ENCODE data around the gene ERF. TPM values are rescaled to one million over a fixed set of nuclear protein-coding genes. Genes with fewer than 3 reads are reported as not detected.

Gene ERF
- total and polyA plus RNA-seq, 4 donors, result 8.7 to 21.0 (median 13.8) TPM

DNA sequence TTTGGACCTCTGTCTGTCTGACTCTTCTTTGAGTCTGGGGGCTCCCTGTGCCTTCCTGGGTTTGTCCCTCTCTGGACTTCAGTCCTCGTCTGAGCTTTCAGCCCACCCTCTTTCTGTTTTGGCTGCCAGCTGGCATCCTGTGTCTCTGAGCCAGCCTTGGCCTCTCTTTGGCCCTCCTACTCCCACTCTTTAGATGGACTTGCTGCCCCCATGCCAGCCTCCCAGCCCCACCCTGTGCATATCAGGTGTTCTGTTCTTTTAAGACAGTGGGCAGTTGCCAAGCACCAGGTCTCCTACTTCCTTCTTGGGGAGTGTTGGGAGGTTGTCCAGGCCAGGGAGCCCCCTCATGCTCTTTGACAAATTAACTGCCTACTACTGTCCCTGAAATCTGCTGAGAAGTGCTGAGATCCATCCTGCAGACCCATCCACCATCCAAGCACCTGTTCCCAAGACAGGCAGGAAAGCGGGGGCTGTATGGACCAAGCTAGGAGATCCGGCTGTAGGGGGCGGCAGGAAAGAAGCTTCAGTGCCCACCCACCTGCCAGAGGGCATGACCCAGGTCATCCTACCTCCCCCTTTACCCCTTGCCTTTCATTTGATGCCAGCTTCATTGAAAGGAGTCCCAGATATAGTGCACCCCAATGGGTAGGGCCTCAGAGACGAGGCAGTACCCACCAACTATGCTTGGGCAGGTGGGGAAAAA, 23.7 kb upstream of the ERF start (continued):
- TF ChIP-seq, protein P1, sequence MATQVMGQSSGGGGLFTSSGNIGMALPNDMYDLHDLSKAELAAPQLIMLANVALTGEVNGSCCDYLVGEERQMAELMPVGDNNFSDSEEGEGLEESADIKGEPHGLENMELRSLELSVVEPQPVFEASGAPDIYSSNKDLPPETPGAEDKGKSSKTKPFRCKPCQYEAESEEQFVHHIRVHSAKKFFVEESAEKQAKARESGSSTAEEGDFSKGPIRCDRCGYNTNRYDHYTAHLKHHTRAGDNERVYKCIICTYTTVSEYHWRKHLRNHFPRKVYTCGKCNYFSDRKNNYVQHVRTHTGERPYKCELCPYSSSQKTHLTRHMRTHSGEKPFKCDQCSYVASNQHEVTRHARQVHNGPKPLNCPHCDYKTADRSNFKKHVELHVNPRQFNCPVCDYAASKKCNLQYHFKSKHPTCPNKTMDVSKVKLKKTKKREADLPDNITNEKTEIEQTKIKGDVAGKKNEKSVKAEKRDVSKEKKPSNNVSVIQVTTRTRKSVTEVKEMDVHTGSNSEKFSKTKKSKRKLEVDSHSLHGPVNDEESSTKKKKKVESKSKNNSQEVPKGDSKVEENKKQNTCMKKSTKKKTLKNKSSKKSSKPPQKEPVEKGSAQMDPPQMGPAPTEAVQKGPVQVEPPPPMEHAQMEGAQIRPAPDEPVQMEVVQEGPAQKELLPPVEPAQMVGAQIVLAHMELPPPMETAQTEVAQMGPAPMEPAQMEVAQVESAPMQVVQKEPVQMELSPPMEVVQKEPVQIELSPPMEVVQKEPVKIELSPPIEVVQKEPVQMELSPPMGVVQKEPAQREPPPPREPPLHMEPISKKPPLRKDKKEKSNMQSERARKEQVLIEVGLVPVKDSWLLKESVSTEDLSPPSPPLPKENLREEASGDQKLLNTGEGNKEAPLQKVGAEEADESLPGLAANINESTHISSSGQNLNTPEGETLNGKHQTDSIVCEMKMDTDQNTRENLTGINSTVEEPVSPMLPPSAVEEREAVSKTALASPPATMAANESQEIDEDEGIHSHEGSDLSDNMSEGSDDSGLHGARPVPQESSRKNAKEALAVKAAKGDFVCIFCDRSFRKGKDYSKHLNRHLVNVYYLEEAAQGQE (IDR thresholded peaks at IDR 0.05), result no peak
- TF ChIP-seq, protein P2, sequence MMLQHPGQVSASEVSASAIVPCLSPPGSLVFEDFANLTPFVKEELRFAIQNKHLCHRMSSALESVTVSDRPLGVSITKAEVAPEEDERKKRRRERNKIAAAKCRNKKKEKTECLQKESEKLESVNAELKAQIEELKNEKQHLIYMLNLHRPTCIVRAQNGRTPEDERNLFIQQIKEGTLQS (IDR thresholded peaks at IDR 0.05), result no peak
- no peak for TF ChIP-seq FOXA1 (IDR thresholded peaks at IDR 0.05)

DNA sequence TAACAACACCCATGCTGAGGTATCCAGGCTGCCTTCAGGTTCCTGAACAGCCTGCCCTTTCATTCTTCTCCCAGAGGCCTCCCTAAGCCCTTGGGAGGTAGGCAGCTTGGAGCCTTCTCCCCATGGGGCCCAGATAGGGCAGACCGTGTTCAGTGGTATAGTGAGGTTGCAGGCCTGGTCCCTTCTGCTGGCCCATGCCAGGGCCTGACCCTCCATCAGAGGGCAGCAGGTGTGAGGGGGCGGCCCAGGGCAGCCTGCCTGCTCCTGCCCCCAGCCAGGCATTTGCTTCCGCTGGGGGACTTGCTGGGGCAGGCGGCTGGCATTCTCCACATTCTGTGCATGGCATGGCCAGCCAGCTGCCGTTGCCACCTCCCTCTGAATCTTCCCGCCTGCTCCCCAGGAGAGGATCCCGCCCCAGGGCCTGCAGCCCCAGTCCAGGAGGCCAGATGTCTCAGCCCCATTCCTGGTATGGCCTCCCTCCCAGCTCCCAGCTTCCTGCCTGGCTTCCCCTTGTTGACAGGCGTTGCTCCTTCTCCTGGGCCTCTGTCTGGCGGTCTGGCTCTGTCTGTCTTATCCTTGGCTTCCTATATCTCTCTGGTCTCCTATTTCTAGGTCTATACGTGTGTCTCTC, 23.0 kb upstream of the ERF start:
- peak; percentile 33 for DNase-seq (ENCODE audit: low spot score)
- 69% methylated on average over 10 of the region's 10 CpGs for WGBS
- Histone ChIP-seq H3K36me3 (ENCODE audit: control insufficient read depth in 4 of 4, insufficient read depth in 3 of 4, low read depth in 1 of 4, low read length in 3 of 4) (peaks cover 5 to 16% (median 8%) of the 10 kb centered on the region in 4 donors), H3K27me3 (ENCODE audit: control insufficient read depth in 4 of 4, insufficient read depth in 4 of 4, low read length in 3 of 4) (no peaks in the 10 kb centered on the region), H3K9me3 (ENCODE audit: control insufficient read depth in 4 of 4, low read length in 3 of 4) (no peaks in the 10 kb centered on the region), H3K9ac (ENCODE audit: low read depth in 1 of 2, low read length in 2 of 2) (peak overlapping the region in 1 of 2 donors; percentile 64), H3K27ac (ENCODE audit: low read depth in 1 of 2, low read length in 2 of 2) (peak overlapping the region; percentile 28 to 61), H3K4me1 (ENCODE audit: control insufficient read depth in 4 of 4, insufficient read depth in 4 of 4, low read length in 3 of 4) (peaks cover 22 to 65% (median 42%) of the 10 kb centered on the region in 4 donors), H3K4me3 (ENCODE audit: low read depth in 1 of 3, low read length in 3 of 3) (no peak overlapping the region)
- TF ChIP-seq, protein P3, sequence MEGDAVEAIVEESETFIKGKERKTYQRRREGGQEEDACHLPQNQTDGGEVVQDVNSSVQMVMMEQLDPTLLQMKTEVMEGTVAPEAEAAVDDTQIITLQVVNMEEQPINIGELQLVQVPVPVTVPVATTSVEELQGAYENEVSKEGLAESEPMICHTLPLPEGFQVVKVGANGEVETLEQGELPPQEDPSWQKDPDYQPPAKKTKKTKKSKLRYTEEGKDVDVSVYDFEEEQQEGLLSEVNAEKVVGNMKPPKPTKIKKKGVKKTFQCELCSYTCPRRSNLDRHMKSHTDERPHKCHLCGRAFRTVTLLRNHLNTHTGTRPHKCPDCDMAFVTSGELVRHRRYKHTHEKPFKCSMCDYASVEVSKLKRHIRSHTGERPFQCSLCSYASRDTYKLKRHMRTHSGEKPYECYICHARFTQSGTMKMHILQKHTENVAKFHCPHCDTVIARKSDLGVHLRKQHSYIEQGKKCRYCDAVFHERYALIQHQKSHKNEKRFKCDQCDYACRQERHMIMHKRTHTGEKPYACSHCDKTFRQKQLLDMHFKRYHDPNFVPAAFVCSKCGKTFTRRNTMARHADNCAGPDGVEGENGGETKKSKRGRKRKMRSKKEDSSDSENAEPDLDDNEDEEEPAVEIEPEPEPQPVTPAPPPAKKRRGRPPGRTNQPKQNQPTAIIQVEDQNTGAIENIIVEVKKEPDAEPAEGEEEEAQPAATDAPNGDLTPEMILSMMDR (IDR thresholded peaks at IDR 0.05; ENCODE audit: low read depth, low read length, missing input control), result no peak
- TF ChIP-seq NR2F2 (IDR thresholded peaks at IDR 0.05) (no peak), SP1 (IDR thresholded peaks at IDR 0.05) (no peak), TAF1 (conservative IDR thresholded peaks at IDR 0.05) (no peak), HNF4A (conservative IDR thresholded peaks at IDR 0.05) (no peak), RXRA (IDR thresholded peaks at IDR 0.05) (no peak), YY1 (IDR thresholded peaks at IDR 0.05) (no peak), HNF4G (IDR thresholded peaks at IDR 0.05) (no peak), JUND (IDR thresholded peaks at IDR 0.05) (no peak), GABPA (IDR thresholded peaks at IDR 0.05 in 1 of 2, conservative IDR thresholded peaks at IDR 0.05 in 1 of 2) (no peak), EGR1 (IDR thresholded peaks at IDR 0.05; ENCODE audit: low read depth in 2 of 2) (no peak)
- TF ChIP-seq, protein P2 (IDR thresholded peaks at IDR 0.05), result no peak
- TF ChIP-seq, protein P4, sequence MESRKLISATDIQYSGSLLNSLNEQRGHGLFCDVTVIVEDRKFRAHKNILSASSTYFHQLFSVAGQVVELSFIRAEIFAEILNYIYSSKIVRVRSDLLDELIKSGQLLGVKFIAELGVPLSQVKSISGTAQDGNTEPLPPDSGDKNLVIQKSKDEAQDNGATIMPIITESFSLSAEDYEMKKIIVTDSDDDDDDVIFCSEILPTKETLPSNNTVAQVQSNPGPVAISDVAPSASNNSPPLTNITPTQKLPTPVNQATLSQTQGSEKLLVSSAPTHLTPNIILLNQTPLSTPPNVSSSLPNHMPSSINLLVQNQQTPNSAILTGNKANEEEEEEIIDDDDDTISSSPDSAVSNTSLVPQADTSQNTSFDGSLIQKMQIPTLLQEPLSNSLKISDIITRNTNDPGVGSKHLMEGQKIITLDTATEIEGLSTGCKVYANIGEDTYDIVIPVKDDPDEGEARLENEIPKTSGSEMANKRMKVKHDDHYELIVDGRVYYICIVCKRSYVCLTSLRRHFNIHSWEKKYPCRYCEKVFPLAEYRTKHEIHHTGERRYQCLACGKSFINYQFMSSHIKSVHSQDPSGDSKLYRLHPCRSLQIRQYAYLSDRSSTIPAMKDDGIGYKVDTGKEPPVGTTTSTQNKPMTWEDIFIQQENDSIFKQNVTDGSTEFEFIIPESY (IDR thresholded peaks at IDR 0.05), result no peak
- TF ChIP-seq, protein P5, sequence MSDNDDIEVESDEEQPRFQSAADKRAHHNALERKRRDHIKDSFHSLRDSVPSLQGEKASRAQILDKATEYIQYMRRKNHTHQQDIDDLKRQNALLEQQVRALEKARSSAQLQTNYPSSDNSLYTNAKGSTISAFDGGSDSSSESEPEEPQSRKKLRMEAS (IDR thresholded peaks at IDR 0.05), result no peak

Measured in liver (tissue), 9 donors.